SK-N-SH (cell line): Measurements from ENCODE around the gene ZSCAN25. TPM values are rescaled to one million over a fixed set of nuclear protein-coding genes. Genes with fewer than 3 reads are reported as not detected.

Experiments used
- CTCF ChIA-PET: fragments of 300-600, 350-600 bp; formaldehyde crosslinking; extraction: SDS; loops from one replicate; lab custom pipeline; 2021; lab: Yijun Ruan, JAX
- POLR2A ChIA-PET: fragments of 350-600 bp; sonication (Branson Sonifier 250); formaldehyde crosslinking; extraction: SDS; loops from one replicate; lab custom pipeline; 2020; ENCODE audit warnings: antibody characterized with exemption, inconsistent platforms; lab: Yijun Ruan, JAX
- DNase-seq: peaks from one replicate; pipeline ENCODE4 v3.0.0; 2012
- H2AFZ ChIP-seq: fragments of 200-600 bp; sonication (generic); 2 replicates; pipeline ENCODE4 v1.8.1; 2016; ENCODE audit warnings: antibody characterized with exemption, mild to moderate bottlenecking, low read depth
- H3F3A ChIP-seq: fragments of 200-600 bp; sonication (generic); replicated peaks from 2 replicates; pipeline ENCODE3; 2016; ENCODE audit warnings: antibody characterized with exemption, mild to moderate bottlenecking; ENCODE audit not compliant: insufficient read depth
- H3K27ac ChIP-seq, 2 experiments: fragments of 200-500 bp in 1 of 2; fragments of 200-600 bp in 1 of 2; sonication (Bioruptor generic) in 1 of 2; sonication (generic), shearing (Covaris generic) in 1 of 2; 2 replicates each; pipeline versions ENCODE4 v1.5.1 to v1.6.1; 2014 to 2016; ENCODE audit warnings: low read depth in 2 of 2, inconsistent platforms in 1 of 2, low read length in 1 of 2, mild to moderate bottlenecking in 1 of 2, mixed read lengths in 1 of 2
- H3K27me3 ChIP-seq: fragments of 200-600 bp; sonication (generic), shearing (Covaris generic); 2 replicates; pipeline ENCODE4 v1.6.1; 2016; ENCODE audit warnings: mixed run types; ENCODE audit not compliant: insufficient read depth
- H3K36me3 ChIP-seq, 2 experiments: fragments of 200-500 bp in 1 of 2; fragments of 200-600 bp in 1 of 2; sonication (Bioruptor generic) in 1 of 2; sonication (generic) in 1 of 2; replicated peaks in 1 of 2; 2 replicates each; pipeline versions ENCODE3 to v1.5.1; 2014 to 2016; ENCODE audit warnings: low read length in 1 of 2, mild to moderate bottlenecking in 1 of 2; ENCODE audit not compliant: insufficient read depth in 2 of 2, control insufficient read depth in 1 of 2
- H3K4me1 ChIP-seq, 2 experiments: fragments of 200-500 bp in 1 of 2; fragments of 200-600 bp in 1 of 2; sonication (Bioruptor generic) in 1 of 2; sonication (generic), shearing (Covaris generic) in 1 of 2; 2 replicates each; pipeline versions ENCODE4 v1.5.1 to v1.6.1; 2014 to 2016; ENCODE audit warnings: low read depth in 1 of 2, low read length in 1 of 2, mixed run types in 1 of 2; ENCODE audit not compliant: insufficient read depth in 2 of 2, control insufficient read depth in 1 of 2
- H3K4me2 ChIP-seq: fragments of 200-600 bp; sonication (generic), shearing (Covaris generic); 2 replicates; pipeline ENCODE4 v1.6.1; 2017; ENCODE audit warnings: mixed run types
- H3K4me3 ChIP-seq, 2 experiments: fragments of 200-500 bp in 1 of 2; fragments of 200-600 bp in 1 of 2; sonication (Bioruptor generic) in 1 of 2; sonication (generic), shearing (Covaris generic) in 1 of 2; 2 replicates each; pipeline versions ENCODE4 v1.5.1 to v1.8.1; 2014 to 2016; ENCODE audit warnings: low read depth in 2 of 2, inconsistent platforms in 1 of 2, low read length in 1 of 2, mild to moderate bottlenecking in 1 of 2, mixed read lengths in 1 of 2, moderate library complexity in 1 of 2
- H3K79me2 ChIP-seq: fragments of 200-600 bp; sonication (generic); 2 replicates; pipeline ENCODE4 v1.8.1; 2017; ENCODE audit warnings: mild to moderate bottlenecking; ENCODE audit not compliant: insufficient read depth
- H3K9ac ChIP-seq: fragments of 200-600 bp; sonication (generic); 2 replicates; pipeline ENCODE4 v1.6.1; 2017; ENCODE audit warnings: mixed run types
- H3K9me2 ChIP-seq: fragments of 200-600 bp; sonication (generic); 2 replicates; pipeline ENCODE4 v1.6.1; 2017; ENCODE audit warnings: mixed run types
- H3K9me3 ChIP-seq: fragments of 200-600 bp; sonication (generic); 2 replicates; pipeline ENCODE4 v1.6.1; 2017; ENCODE audit warnings: mixed run types, mild to moderate bottlenecking, moderate library complexity
- H4K20me1 ChIP-seq: fragments of 200-600 bp; sonication (generic); 2 replicates; pipeline ENCODE4 v1.6.1; 2017; ENCODE audit warnings: mild to moderate bottlenecking, mixed run types; ENCODE audit not compliant: insufficient read depth
- EP300 ChIP-seq, 2 experiments: IDR thresholded peaks; 2 replicates each; pipeline versions ENCODE4 v1.4.0 to v1.6.1; 2012; ENCODE audit warnings: borderline replicate concordance in 1 of 2, low read depth in 1 of 2, low read length in 1 of 2
- FOSL2 ChIP-seq: IDR thresholded peaks from 2 replicates; pipeline ENCODE4 v1.4.0; 2012; ENCODE audit warnings: low read depth, mild to moderate bottlenecking, moderate library complexity, borderline replicate concordance
- FOXJ3 ChIP-seq: sonication (generic); formaldehyde crosslinking; IDR thresholded peaks from 2 replicates; pipeline ENCODE4 v1.5.1; 2020; ENCODE audit warnings: mild to moderate bottlenecking, missing genetic modification reagents
- FOXM1 ChIP-seq: IDR thresholded peaks from 2 replicates; pipeline ENCODE4 v1.4.0; 2012; ENCODE audit warnings: low read depth, mild to moderate bottlenecking
- GABPA ChIP-seq: IDR thresholded peaks from 2 replicates; pipeline ENCODE4 v1.4.0; 2012; ENCODE audit warnings: low read depth, mild to moderate bottlenecking
- JUND ChIP-seq: IDR thresholded peaks from 2 replicates; pipeline ENCODE4 v1.4.0; 2012
- MEF2A ChIP-seq: IDR thresholded peaks from 2 replicates; pipeline ENCODE4 v1.4.0; 2012; ENCODE audit warnings: low read depth, borderline replicate concordance
- POLR2AphosphoS5 ChIP-seq: IDR thresholded peaks from 2 replicates; pipeline ENCODE4 v1.6.1; 2012; ENCODE audit warnings: low read depth, low read length
- RCOR1 ChIP-seq: fragments of 150-350 bp; IDR thresholded peaks from 2 replicates; pipeline ENCODE4 v1.6.1; 2017; ENCODE audit warnings: antibody characterized with exemption, low read length
- TCF12 ChIP-seq: IDR thresholded peaks from 2 replicates; pipeline ENCODE4 v1.4.0; 2012
- TEAD4 ChIP-seq: IDR thresholded peaks from 2 replicates; pipeline ENCODE4 v1.4.0; 2012; ENCODE audit warnings: mild to moderate bottlenecking, borderline replicate concordance; ENCODE audit not compliant: insufficient read depth
- WGBS: methylation state at CpG from one replicate; pipeline ENCODE4 v1.1.6; 2017; ENCODE audit warnings: low lambda C conversion rate; 5-methylcytosine and 5-hydroxymethylcytosine counted together
- polyA plus RNA-seq, 3 experiments: library from polyadenylated mRNA; depleted of rRNA; stranded (reverse); fragments of >200 nt; gene quantifications; 2 replicates each; pipeline ENCODE4 v1.2.3, GENCODE V29; 2012
- TF ChIP-seq, protein P1 (sequence below): fragments of 150-350 bp; IDR thresholded peaks from 2 replicates; pipeline ENCODE4 v1.6.1; 2017; ENCODE audit warnings: antibody characterized with exemption, low read length, low read depth, borderline replicate concordance
- TF ChIP-seq, protein P2 (sequence below): IDR thresholded peaks from 2 replicates; pipeline ENCODE4 v1.4.0; 2012; ENCODE audit warnings: low read depth, borderline replicate concordance
- TF ChIP-seq, protein P3 (sequence below): IDR thresholded peaks from 2 replicates; pipeline ENCODE4 v1.4.0; 2012; ENCODE audit warnings: low read depth

ZSCAN25 gene
- polyA plus RNA-seq, 1 of the 3 experiments (the other 2 are of a cell fraction): 14.9 TPM

DNA sequence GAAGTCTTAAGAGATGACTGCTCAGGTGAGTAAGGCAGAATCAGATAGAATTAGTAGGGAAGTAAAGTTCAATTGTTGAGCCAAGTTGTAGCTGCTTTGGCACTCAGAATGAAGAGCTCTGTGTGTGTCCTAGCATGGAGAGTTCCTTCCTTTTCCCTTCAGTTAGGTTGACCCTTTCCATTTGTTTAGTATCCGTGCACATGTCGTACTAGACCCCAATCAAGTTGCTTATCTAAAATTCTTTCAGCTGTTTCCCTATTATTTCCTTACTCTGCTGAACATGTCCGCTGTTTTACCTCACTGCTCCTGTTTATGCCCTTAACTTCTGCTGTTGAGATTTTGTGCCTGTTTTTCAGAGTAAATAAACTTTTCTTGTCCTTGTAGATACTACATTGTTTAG lies 45.0 kb upstream of the ZSCAN25 start (continued):
- TF ChIP-seq FOXM1 (no peak), FOSL2 (no peak), MEF2A (no peak)
- TF ChIP-seq, protein P1, sequence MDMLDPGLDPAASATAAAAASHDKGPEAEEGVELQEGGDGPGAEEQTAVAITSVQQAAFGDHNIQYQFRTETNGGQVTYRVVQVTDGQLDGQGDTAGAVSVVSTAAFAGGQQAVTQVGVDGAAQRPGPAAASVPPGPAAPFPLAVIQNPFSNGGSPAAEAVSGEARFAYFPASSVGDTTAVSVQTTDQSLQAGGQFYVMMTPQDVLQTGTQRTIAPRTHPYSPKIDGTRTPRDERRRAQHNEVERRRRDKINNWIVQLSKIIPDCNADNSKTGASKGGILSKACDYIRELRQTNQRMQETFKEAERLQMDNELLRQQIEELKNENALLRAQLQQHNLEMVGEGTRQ: no peak

DNA sequence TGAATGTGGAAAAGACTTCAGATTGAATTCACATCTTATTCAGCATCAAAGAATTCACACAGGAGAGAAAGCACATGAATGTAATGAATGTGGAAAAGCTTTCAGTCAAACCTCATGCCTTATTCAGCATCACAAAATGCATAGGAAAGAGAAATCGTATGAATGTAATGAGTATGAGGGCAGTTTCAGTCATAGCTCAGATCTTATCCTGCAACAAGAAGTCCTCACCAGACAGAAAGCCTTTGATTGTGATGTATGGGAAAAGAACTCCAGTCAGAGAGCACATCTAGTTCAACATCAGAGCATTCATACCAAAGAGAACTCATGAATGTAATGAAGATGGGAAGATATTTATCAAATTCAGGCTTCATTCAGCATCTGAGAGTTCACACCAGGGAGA lies 43.5 kb upstream of the ZSCAN25 start:
- Histone ChIP-seq H3K27ac (no peak overlapping the region), H3K9me2 (no peaks in the 10 kb centered on the region), H3K4me3 (no peak overlapping the region), H3K36me3 (peaks cover 57 to 66% of the 10 kb centered on the region in 2 experiments), H3K79me2 (peaks cover 34% of the 10 kb centered on the region), H3K9me3 (no peaks in the 10 kb centered on the region), H3K4me2 (no peak overlapping the region), H3K9ac (no peak overlapping the region), H2AFZ (no peak overlapping the region), H3K4me1 (no peaks in the 10 kb centered on the region), H3K27me3 (no peaks in the 10 kb centered on the region), H3F3A (peaks cover 39% of the 10 kb centered on the region), H4K20me1 (peaks cover 20% of the 10 kb centered on the region; the same call in 1 of the 2 replicates)
- POLR2A ChIA-PET: interaction anchor here (1.1 kb wide), 1 partner anchor 15 kb away, joined by 4 read pairs; the partner anchor contains the start of gene ZNF655
- TF ChIP-seq RCOR1: no peak
- TF ChIP-seq, protein P2, sequence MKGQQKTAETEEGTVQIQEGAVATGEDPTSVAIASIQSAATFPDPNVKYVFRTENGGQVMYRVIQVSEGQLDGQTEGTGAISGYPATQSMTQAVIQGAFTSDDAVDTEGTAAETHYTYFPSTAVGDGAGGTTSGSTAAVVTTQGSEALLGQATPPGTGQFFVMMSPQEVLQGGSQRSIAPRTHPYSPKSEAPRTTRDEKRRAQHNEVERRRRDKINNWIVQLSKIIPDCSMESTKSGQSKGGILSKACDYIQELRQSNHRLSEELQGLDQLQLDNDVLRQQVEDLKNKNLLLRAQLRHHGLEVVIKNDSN: no peak
- TF ChIP-seq, protein P1: no peak
- TF ChIP-seq FOSL2: no peak
- no peak for TF ChIP-seq POLR2AphosphoS5
- TF ChIP-seq EP300 (IDR thresholded peaks at IDR 0.05; ENCODE audit: borderline replicate concordance in 1 of 2, low read depth in 1 of 2, low read length in 1 of 2): no peak
- TF ChIP-seq FOXJ3 (CRISPR knock-in tag): no peak
- TF ChIP-seq JUND: no peak
- TF ChIP-seq TCF12: no peak
- TF ChIP-seq GABPA: no peak
- no peak for TF ChIP-seq TEAD4
- TF ChIP-seq, protein P3, sequence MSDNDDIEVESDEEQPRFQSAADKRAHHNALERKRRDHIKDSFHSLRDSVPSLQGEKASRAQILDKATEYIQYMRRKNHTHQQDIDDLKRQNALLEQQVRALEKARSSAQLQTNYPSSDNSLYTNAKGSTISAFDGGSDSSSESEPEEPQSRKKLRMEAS: no peak
- CTCF ChIA-PET: interaction anchor here (0.5 to 3.6 kb wide), 3 partner anchors 15 to 171 kb away, joined by 3 to 13 read pairs (median 5); partner anchors contain the start of genes ZNF655 and ZSCAN25
- 96% methylated on average over 1 of the region's 1 CpG for WGBS
- no peak for DNase-seq
